ENCODE data around the gene BTLA.
"Not testable (repeated sequence)": the region's sequence is repeated elsewhere in the genome, so short reads cannot be mapped to it uniquely, and the experiment has no call there.

BTLA gene

GRCh38 chr3:112467539-112467938 lies 31.7 kb downstream of the BTLA start:
- no peak for DNase-seq (ENCODE audit: extremely low read depth, low read depth)
- no peak for TF ChIP-seq CTCF (IDR thresholded peaks at IDR 0.05; ENCODE audit: low read depth, low read length, missing control alignments)
- H3K4me3 ChIP-seq (replicated peaks; ENCODE audit: low read depth, low read length): no peak overlapping the region

- H3K4me3 ChIP-seq (replicated peaks; ENCODE audit: low read depth, low read length): no peak overlapping the region
- TF ChIP-seq CTCF (IDR thresholded peaks at IDR 0.05; ENCODE audit: low read depth, low read length, missing control alignments): no peak
- DNase-seq (ENCODE audit: extremely low read depth, low read depth): no peak
Observed at GRCh38 chr3:112466020-112466419, 33.3 kb downstream of the BTLA start.

DNA sequence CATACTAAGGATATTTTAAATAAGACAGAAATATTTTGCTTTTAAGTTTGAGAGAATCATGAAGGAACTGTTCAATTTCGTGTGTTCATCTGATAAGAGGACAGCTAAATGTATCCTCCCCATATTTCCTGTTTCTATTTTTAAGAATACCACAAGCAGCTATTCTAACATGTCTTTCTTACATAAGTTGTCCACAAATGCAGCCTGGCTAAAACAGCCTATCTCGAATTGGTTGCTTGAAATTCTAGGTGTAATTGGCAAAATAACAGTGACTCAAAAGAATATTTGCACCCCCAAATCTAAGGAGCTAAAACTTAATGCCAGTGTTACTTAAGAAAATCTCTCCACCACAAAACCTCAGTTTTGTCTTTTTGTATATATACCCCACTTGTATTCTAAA lies 35.0 kb downstream of the BTLA start:
- H3K4me3 ChIP-seq (replicated peaks; ENCODE audit: low read depth, low read length): no peak overlapping the region
- no peak for DNase-seq (ENCODE audit: extremely low read depth, low read depth)
- TF ChIP-seq CTCF (IDR thresholded peaks at IDR 0.05; ENCODE audit: low read depth, low read length, missing control alignments): no peak

GRCh38 chr3:112463250-112463649 lies 36.0 kb downstream of the BTLA start:
- no peak for DNase-seq (ENCODE audit: extremely low read depth, low read depth)
- no peak for TF ChIP-seq CTCF (IDR thresholded peaks at IDR 0.05; ENCODE audit: low read depth, low read length, missing control alignments)
- H3K4me3 ChIP-seq (replicated peaks; ENCODE audit: low read depth, low read length): no peak overlapping the region

- DNase-seq (ENCODE audit: extremely low read depth, low read depth): not testable (repeated sequence)
Observed at GRCh38 chr3:112461787-112462186, 37.5 kb downstream of the BTLA start.

GRCh38 chr3:112460519-112461195 lies 38.6 kb downstream of the BTLA start:
- H3K4me3 ChIP-seq (replicated peaks; ENCODE audit: low read depth, low read length): no peak overlapping the region
- DNase-seq (ENCODE audit: extremely low read depth, low read depth): no peak
- no peak for TF ChIP-seq CTCF (IDR thresholded peaks at IDR 0.05; ENCODE audit: low read depth, low read length, missing control alignments)

More at GRCh38 chr3:112461787-112462186, 37.5 kb downstream of the BTLA start:
- not testable (repeated sequence) for H3K4me3 ChIP-seq (replicated peaks; ENCODE audit: low read depth, low read length)

- no peak overlapping the region for H3K4me3 ChIP-seq (replicated peaks; ENCODE audit: low read depth, low read length)
- DNase-seq (ENCODE audit: extremely low read depth, low read depth): no peak
- TF ChIP-seq CTCF (IDR thresholded peaks at IDR 0.05; ENCODE audit: low read depth, low read length, missing control alignments): no peak
Observed at GRCh38 chr3:112459750-112460149, 39.5 kb downstream of the BTLA start.
